HepG2 (cell line): ENCODE measurements around the gene MT4. TPM values are rescaled to one million over a fixed set of nuclear protein-coding genes. Genes with fewer than 3 reads are reported as not detected.

Experiments used
- ARNT2 ChIP-seq: sonication (generic); formaldehyde crosslinking; IDR thresholded peaks from 2 replicates; pipeline ENCODE4 v1.8.0; 2022; ENCODE audit warnings: mild to moderate bottlenecking, low read depth, missing genetic modification reagents, moderate library complexity
- EEA1 ChIP-seq: sonication (generic); formaldehyde crosslinking; IDR thresholded peaks from 2 replicates; pipeline ENCODE4 v1.5.1; 2020; ENCODE audit warnings: mild to moderate bottlenecking, missing genetic modification reagents, borderline replicate concordance
- EP300 ChIP-seq, 3 experiments: sonication (generic) in 1 of 3; formaldehyde crosslinking in 1 of 3; IDR thresholded peaks; 2 replicates each; pipeline versions ENCODE4 v1.5.1 to v1.6.1; 2011 to 2020; ENCODE audit warnings: low read depth in 2 of 3, low read length in 2 of 3, borderline replicate concordance in 1 of 3, improper control_type of control experiment in 1 of 3, mild to moderate bottlenecking in 1 of 3, missing genetic modification reagents in 1 of 3, moderate library complexity in 1 of 3
- ESRRA ChIP-seq: sonication (generic); formaldehyde crosslinking; IDR thresholded peaks from 2 replicates; pipeline ENCODE4 v1.5.1; 2020; ENCODE audit warnings: mild to moderate bottlenecking, low read depth, missing genetic modification reagents
- HOXA5 ChIP-seq: sonication (generic); formaldehyde crosslinking; IDR thresholded peaks from 2 replicates; pipeline ENCODE4 v1.4.0; 2020; ENCODE audit warnings: missing genetic modification reagents
- POLR2G ChIP-seq: fragments of 200-400 bp; formaldehyde crosslinking; IDR thresholded peaks from 2 replicates; pipeline ENCODE4 v1.6.1; 2018; ENCODE audit warnings: mild to moderate bottlenecking, low read depth, low read length, moderate library complexity
- SP2 ChIP-seq: sonication (generic); formaldehyde crosslinking; IDR thresholded peaks from 2 replicates; pipeline ENCODE4 v1.5.1; 2020; ENCODE audit warnings: mild to moderate bottlenecking, missing genetic modification reagents
- SSRP1 ChIP-seq: IDR thresholded peaks from 2 replicates; pipeline ENCODE4 v1.6.1; 2016; ENCODE audit warnings: control low read depth
- TAF1 ChIP-seq: sonication (generic); formaldehyde crosslinking; IDR thresholded peaks from 2 replicates; pipeline ENCODE4 v1.4.0; 2020; ENCODE audit warnings: missing genetic modification reagents
- ZFP62 ChIP-seq: sonication (generic); formaldehyde crosslinking; IDR thresholded peaks from 2 replicates; pipeline ENCODE4 v1.4.0; 2020; ENCODE audit warnings: missing genetic modification reagents
- ZMAT3 ChIP-seq: sonication (generic); formaldehyde crosslinking; conservative IDR thresholded peaks from 2 replicates; pipeline ENCODE4 v1.7.0; 2021; ENCODE audit warnings: missing genetic modification reagents
- ZNF724P ChIP-seq: sonication (generic); formaldehyde crosslinking; IDR thresholded peaks from 2 replicates; pipeline ENCODE4 v1.8.0; 2022; ENCODE audit warnings: missing genetic modification reagents, borderline replicate concordance
- ZNF773 ChIP-seq: sonication (generic); formaldehyde crosslinking; IDR thresholded peaks from 2 replicates; pipeline ENCODE4 v1.4.0; 2020; ENCODE audit warnings: missing genetic modification reagents, borderline replicate concordance
- polyA plus RNA-seq, 8 experiments: library from polyadenylated mRNA; depleted of rRNA in 3 of 8; stranded (reverse) in 7 of 8; unstranded in 1 of 8; fragments of >200 nt; fragmentation: Illumina TruSeq in 4 of 8; extraction: Trizol in 4 of 8; gene quantifications; 2 replicates each; pipeline versions ENCODE4 v1.2.1 to v1.2.3, GENCODE V29; 2011 to 2016; ENCODE audit warnings: low read depth in 4 of 8, missing spikeins in 1 of 8, mixed read lengths in 1 of 8; ENCODE audit not compliant: insufficient read depth in 1 of 8
- total RNA-seq, 5 experiments: library from RNA; depleted of rRNA; stranded (reverse); fragments of >200 nt; fragmentation: Illumina TruSeq; extraction: Trizol; gene quantifications; 2 replicates each; pipeline ENCODE4 v1.2.3, GENCODE V29; 2016; ENCODE audit warnings: low read depth in 1 of 5
- TF ChIP-seq, protein P1 (sequence below): sonication (generic); formaldehyde crosslinking; IDR thresholded peaks from 2 replicates; pipeline ENCODE4 v1.4.0; 2020; ENCODE audit warnings: mild to moderate bottlenecking, missing genetic modification reagents
- TF ChIP-seq, protein P2 (sequence below): sonication (generic); formaldehyde crosslinking; IDR thresholded peaks from 2 replicates; pipeline ENCODE4 v1.8.1; 2023; ENCODE audit warnings: mild to moderate bottlenecking, missing genetic modification reagents
- TF ChIP-seq, protein P3 (sequence below): sonication (generic); formaldehyde crosslinking; IDR thresholded peaks from 2 replicates; pipeline ENCODE4 v1.9.0; 2021; ENCODE audit warnings: missing genetic modification reagents, borderline replicate concordance
- TF ChIP-seq, protein P4 (sequence below): sonication (generic); formaldehyde crosslinking; IDR thresholded peaks from 2 replicates; pipeline ENCODE4 v1.5.0; 2020; ENCODE audit warnings: missing genetic modification reagents
- TF ChIP-seq, protein P5 (sequence below): sonication (generic); formaldehyde crosslinking; IDR thresholded peaks from 2 replicates; pipeline ENCODE4 v1.4.0; 2020; ENCODE audit warnings: missing genetic modification reagents, low read depth, mild to moderate bottlenecking, borderline replicate concordance

MT4 gene
- total and polyA plus RNA-seq, 2 of the 13 experiments (the other 11 are each of a cell fraction or from before 2014, with no cell fraction given) = not detected

DNA sequence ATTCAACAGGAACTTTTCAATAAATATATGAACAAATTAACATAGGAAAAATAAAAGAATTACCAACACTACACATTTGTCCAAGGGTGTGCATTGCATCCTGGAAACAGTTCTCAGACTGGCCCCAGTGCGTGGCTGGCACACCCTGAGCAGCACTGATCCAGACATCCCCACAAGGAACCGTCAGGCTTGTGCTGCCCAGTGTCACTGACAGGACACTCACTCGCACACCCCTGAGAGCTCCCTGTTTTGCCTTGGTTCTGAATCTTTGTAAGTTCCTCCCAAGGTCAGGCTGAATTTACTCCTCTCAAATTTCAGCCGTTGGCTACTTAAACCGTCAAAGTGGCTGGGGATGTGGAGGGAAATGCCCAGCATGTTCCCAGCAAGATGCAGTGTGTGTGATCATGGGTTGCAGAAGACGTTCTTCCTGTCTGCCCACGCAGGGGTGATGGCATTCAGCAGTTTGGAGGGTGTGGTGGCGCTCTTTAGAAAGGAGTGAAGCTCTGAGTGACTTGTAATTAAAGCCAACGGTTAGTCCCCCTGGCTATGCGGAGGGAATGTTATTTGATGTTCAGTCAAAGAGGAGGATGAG, 45.2 kb downstream of the MT4 start (continued):
- TF ChIP-seq, protein P1, sequence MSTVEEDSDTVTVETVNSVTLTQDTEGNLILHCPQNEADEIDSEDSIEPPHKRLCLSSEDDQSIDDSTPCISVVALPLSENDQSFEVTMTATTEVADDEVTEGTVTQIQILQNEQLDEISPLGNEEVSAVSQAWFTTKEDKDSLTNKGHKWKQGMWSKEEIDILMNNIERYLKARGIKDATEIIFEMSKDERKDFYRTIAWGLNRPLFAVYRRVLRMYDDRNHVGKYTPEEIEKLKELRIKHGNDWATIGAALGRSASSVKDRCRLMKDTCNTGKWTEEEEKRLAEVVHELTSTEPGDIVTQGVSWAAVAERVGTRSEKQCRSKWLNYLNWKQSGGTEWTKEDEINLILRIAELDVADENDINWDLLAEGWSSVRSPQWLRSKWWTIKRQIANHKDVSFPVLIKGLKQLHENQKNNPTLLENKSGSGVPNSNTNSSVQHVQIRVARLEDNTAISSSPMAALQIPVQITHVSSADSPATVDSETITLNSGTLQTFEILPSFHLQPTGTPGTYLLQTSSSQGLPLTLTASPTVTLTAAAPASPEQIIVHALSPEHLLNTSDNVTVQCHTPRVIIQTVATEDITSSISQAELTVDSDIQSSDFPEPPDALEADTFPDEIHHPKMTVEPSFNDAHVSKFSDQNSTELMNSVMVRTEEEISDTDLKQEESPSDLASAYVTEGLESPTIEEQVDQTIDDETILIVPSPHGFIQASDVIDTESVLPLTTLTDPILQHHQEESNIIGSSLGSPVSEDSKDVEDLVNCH = 0 out of 2 replicates have a peak, but pooled peaks have one; percentile 31
- 0 out of 2 replicates have a peak, but pooled peaks have one; percentile 26 for TF ChIP-seq SSRP1 (CRISPR knock-in tag)
- no peak for TF ChIP-seq ZMAT3 (CRISPR knock-in tag)
- no peak for TF ChIP-seq ESRRA (CRISPR knock-in tag)
- TF ChIP-seq, protein P2, sequence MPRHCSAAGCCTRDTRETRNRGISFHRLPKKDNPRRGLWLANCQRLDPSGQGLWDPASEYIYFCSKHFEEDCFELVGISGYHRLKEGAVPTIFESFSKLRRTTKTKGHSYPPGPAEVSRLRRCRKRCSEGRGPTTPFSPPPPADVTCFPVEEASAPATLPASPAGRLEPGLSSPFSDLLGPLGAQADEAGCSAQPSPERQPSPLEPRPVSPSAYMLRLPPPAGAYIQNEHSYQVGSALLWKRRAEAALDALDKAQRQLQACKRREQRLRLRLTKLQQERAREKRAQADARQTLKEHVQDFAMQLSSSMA (CRISPR knock-in tag) = no peak
- TF ChIP-seq, protein P3, sequence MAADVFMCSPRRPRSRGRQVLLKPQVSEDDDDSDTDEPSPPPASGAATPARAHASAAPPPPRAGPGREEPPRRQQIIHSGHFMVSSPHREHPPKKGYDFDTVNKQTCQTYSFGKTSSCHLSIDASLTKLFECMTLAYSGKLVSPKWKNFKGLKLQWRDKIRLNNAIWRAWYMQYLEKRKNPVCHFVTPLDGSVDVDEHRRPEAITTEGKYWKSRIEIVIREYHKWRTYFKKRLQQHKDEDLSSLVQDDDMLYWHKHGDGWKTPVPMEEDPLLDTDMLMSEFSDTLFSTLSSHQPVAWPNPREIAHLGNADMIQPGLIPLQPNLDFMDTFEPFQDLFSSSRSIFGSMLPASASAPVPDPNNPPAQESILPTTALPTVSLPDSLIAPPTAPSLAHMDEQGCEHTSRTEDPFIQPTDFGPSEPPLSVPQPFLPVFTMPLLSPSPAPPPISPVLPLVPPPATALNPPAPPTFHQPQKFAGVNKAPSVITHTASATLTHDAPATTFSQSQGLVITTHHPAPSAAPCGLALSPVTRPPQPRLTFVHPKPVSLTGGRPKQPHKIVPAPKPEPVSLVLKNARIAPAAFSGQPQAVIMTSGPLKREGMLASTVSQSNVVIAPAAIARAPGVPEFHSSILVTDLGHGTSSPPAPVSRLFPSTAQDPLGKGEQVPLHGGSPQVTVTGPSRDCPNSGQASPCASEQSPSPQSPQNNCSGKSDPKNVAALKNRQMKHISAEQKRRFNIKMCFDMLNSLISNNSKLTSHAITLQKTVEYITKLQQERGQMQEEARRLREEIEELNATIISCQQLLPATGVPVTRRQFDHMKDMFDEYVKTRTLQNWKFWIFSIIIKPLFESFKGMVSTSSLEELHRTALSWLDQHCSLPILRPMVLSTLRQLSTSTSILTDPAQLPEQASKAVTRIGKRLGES = no peak
- TF ChIP-seq, protein P4, sequence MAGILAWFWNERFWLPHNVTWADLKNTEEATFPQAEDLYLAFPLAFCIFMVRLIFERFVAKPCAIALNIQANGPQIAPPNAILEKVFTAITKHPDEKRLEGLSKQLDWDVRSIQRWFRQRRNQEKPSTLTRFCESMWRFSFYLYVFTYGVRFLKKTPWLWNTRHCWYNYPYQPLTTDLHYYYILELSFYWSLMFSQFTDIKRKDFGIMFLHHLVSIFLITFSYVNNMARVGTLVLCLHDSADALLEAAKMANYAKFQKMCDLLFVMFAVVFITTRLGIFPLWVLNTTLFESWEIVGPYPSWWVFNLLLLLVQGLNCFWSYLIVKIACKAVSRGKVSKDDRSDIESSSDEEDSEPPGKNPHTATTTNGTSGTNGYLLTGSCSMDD (CRISPR knock-in tag) = no peak
- TF ChIP-seq, protein P5, sequence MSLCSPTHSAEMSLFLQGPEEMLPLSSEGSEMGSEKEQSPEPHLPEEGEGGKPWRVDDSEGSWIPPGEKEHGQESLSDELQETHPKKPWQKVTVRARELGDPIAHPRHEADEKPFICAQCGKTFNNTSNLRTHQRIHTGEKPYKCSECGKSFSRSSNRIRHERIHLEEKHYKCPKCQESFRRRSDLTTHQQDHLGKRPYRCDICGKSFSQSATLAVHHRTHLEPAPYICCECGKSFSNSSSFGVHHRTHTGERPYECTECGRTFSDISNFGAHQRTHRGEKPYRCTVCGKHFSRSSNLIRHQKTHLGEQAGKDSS (CRISPR knock-in tag) = peak; percentile 72; the same call in 1 of the 2 replicates
- no peak for TF ChIP-seq ARNT2 (CRISPR knock-in tag)
- TF ChIP-seq ZFP62 (CRISPR knock-in tag) = no peak
- peak; percentile 49; the same call in 1 of the 2 replicates for TF ChIP-seq POLR2G
- no peak for TF ChIP-seq ZNF773 (CRISPR knock-in tag)
- no peak for TF ChIP-seq HOXA5 (CRISPR knock-in tag)
- TF ChIP-seq EP300 (IDR thresholded peaks at IDR 0.05; ENCODE audit: low read depth in 2 of 2, low read length in 2 of 2) = no peak
- TF ChIP-seq EP300 (CRISPR knock-in tag; IDR thresholded peaks at IDR 0.05; ENCODE audit: borderline replicate concordance) = no peak
- TF ChIP-seq ZNF724P = peak; percentile 75; the same call in 1 of the 2 replicates
- TF ChIP-seq EEA1 (CRISPR knock-in tag) = no peak
- TF ChIP-seq TAF1 (CRISPR knock-in tag) = no peak
- TF ChIP-seq SP2 (CRISPR knock-in tag) = no peak
